Ovary (tissue), 3 donors: ENCODE measurements around the gene HLCS.

Experiments
- EP300 ChIP-seq: sonication (generic); formaldehyde crosslinking; IDR thresholded peaks from one replicate; pipeline ENCODE4 v1.6.1; 2017; ENCODE audit warnings: antibody characterized with exemption
- POLR2A ChIP-seq: fragments of 450-650 bp; IDR thresholded peaks from one replicate; pipeline ENCODE4 v1.6.1; 2017; ENCODE audit warnings: antibody characterized with exemption, mild to moderate bottlenecking, moderate library complexity
- TF ChIP-seq, protein P1 (sequence below), 3 donors: fragments of 450-650 bp in 2 of 3; fragments of 200-600 bp in 1 of 3; IDR thresholded peaks; one replicate each; pipeline versions ENCODE4 v1.5.1 to v1.8.0; 2016 to 2022; ENCODE audit warnings: antibody characterized with exemption in 3 of 3, mild to moderate bottlenecking in 1 of 3
- donor health status: DM: no; HTN: no; CAD: no.

DNA sequence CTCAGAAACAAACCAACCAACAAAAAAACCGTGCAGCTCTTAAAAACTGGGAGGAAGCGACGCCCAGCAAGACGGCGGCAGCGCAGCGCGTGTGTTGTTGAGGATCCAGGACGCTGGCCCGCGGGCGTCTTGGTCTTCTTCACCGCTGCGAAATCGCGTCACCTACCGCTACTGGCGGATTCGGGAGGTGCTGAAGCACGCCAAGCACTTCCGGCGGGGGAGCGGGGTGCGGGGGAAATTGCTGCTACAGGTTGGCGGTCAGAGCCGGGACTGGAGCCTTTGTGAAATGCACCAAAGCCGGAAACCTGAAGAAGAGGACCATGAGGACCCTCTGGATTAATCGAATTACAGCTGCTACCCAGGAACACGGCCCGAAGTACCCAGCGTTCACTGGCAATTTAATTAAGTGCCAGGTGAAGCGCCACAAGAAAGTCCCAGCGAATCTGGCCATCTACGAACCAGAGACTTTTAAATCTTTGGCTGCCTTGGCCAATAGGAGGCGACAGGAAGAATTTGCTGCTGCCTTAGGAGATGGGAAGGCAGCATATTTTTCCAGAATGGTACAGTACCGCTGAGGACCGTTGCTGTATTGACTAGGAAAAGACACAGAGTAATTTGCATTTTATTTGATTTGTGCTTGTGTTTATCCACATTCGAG lies 28.2 kb upstream of the HLCS start:
- TF ChIP-seq, protein P1, sequence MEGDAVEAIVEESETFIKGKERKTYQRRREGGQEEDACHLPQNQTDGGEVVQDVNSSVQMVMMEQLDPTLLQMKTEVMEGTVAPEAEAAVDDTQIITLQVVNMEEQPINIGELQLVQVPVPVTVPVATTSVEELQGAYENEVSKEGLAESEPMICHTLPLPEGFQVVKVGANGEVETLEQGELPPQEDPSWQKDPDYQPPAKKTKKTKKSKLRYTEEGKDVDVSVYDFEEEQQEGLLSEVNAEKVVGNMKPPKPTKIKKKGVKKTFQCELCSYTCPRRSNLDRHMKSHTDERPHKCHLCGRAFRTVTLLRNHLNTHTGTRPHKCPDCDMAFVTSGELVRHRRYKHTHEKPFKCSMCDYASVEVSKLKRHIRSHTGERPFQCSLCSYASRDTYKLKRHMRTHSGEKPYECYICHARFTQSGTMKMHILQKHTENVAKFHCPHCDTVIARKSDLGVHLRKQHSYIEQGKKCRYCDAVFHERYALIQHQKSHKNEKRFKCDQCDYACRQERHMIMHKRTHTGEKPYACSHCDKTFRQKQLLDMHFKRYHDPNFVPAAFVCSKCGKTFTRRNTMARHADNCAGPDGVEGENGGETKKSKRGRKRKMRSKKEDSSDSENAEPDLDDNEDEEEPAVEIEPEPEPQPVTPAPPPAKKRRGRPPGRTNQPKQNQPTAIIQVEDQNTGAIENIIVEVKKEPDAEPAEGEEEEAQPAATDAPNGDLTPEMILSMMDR (IDR thresholded peaks at IDR 0.05): no peak
- TF ChIP-seq POLR2A (no peak), EP300 (no peak)
